NAMALWA (cell line): Measurements from ENCODE around the gene TAS2R1.

Source experiments
- DNase-seq: peaks from one replicate; pipeline ENCODE4 v3.0.0-alpha.2; 2015; ENCODE audit warnings: low spot score

The TAS2R1 gene

DNA sequence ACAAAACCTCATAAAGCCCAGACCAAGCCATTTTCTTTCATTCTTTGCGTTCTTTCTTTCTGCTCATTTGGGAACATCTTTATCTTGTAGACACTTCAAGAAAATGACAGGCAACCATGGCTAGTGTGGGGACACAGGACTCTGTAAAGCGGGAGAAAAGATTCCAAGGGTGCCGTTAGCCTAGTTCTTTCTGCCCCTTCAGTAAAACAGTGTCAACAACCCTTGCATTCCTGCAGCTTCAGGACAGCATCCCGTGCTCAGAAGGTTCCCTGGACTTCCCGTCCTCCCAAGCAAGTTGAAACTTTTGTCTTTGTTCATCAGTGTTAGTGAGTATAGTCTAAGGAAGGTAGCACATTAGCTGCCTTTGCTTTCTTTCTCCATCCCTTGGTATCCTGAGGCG lies 41.9 kb downstream of the TAS2R1 start:
- no peak for DNase-seq

DNA sequence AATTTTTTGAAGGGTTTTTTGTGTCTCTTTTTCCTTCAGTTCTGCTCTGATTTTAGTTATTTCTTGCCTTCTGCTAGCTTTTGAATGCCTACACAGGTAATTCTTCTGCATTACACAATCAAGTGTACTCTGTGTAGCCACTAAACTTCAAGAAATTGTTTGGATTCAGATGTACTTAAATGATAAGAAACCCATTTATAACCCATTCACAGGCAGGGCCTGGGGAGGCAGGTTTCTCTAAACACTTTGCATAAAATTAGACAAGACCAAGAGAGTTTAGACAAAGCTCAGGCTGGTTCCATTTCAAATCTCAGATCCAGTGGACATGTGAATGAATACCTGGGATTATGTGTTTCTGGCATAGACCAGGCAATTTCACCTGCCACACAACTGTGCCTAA lies 43.0 kb downstream of the TAS2R1 start:
- no peak for DNase-seq

DNA sequence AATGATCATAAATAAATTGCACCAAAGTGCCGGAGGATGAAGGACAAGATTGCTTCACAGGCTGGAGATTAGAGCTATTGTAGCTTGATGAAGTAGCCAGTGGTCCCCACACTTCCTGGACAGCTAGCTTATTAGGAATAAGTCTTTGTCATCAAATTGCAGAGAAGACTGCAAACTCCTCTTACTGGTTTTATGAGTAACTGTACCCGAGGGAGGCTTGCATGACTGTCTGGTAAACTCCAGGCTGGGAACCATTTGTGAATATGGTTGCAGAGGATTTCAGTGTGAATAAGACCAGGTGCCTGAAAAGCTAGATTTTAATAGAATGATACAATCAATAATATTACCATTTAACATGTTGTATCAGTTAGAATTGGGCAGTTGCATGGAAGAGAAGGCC lies 47.7 kb downstream of the TAS2R1 start:
- no peak for DNase-seq
